GM12801 (cell line): ENCODE data around the gene GSN.

Source experiments
- TF ChIP-seq, protein P1 (sequence below): IDR thresholded peaks from one replicate; pipeline ENCODE4 v1.5.1; 2011; ENCODE audit warnings: control low read depth; ENCODE audit not compliant: insufficient read length; ENCODE audit errors: extremely low read depth

The GSN gene

GRCh38 chr9:121267689-121268597, at the start of gene GSN:
GSN (plus strand) TSS chr9:121268162; CDS start chr9:121301972, 33,810 bp downstream.
- TF ChIP-seq, protein P1, sequence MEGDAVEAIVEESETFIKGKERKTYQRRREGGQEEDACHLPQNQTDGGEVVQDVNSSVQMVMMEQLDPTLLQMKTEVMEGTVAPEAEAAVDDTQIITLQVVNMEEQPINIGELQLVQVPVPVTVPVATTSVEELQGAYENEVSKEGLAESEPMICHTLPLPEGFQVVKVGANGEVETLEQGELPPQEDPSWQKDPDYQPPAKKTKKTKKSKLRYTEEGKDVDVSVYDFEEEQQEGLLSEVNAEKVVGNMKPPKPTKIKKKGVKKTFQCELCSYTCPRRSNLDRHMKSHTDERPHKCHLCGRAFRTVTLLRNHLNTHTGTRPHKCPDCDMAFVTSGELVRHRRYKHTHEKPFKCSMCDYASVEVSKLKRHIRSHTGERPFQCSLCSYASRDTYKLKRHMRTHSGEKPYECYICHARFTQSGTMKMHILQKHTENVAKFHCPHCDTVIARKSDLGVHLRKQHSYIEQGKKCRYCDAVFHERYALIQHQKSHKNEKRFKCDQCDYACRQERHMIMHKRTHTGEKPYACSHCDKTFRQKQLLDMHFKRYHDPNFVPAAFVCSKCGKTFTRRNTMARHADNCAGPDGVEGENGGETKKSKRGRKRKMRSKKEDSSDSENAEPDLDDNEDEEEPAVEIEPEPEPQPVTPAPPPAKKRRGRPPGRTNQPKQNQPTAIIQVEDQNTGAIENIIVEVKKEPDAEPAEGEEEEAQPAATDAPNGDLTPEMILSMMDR = no peak

DNA sequence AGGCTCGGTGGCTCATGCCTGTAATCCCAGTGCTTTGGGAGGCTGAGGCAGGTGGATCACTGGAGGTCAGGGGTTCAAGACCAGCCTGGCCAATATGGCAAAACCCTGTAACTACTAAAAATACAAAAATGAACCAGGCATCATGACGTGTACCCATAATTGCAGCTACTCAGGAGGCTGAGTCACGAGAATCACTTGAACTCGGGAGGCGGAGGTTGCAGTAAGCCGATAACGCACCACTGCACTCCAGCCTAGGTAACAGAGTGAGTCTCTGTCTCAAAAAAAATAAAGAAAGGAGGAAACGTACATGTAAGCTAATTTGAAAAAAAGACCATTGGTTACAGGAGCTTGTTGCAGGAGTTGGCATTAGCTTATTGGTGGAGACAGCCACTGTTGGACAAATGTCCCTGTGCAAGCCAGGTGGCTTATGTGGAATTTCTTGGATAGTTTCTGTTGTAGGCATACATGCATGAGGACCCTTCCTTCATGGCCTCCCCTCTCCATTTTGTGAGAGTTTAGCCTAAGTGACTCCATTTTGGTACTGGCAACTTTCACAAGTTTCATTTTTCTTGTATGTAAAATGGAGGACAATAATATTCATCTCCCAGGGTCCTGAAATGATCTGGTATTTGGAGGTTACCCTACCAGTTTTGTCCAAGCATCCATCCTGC, 49.5 kb upstream of the GSN start:
- TF ChIP-seq, protein P1 = no peak

DNA sequence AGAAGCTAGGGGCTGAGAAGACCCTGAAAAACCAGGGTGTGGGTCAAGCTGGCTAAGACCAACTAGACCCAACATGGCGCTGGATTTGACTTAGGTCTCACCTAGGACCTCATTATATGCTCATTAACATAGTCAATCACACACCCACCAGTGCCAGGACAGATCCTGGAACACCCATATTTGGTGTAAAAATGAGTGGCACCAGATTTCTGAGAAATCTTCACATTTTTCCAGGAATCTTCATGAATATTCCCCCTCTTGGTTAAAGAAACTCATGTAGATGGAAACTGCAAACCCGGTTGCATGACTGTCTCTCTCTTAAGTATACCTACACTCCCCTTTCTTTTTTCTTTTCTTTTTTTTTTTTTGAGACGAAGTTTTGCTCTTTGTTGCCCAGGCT, 48.4 kb upstream of the GSN start:
- TF ChIP-seq, protein P1 = no peak

GRCh38 chr9:121220996-121221663, 46.8 kb upstream of the GSN start:
- TF ChIP-seq, protein P1 = no peak

DNA sequence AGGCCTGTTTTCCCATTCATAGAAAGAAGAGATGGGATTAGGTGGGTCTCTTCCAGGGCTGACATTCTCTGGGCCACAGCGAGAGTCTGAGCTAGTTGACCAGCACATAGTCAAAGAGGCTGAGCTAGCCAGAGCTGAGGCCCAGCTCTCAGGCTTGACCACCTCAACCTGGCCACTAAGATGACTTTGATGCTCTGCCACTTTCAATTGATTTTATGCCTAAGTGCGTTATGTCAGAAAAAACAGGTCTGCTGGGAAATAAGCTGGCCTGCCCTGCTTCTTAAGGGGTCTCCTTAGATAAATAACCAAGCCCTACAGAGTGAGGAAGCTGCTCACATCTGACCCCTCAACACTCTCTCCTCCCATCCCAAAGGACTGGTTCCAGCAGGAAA, 46.3 kb upstream of the GSN start:
- TF ChIP-seq, protein P1 = no peak

DNA sequence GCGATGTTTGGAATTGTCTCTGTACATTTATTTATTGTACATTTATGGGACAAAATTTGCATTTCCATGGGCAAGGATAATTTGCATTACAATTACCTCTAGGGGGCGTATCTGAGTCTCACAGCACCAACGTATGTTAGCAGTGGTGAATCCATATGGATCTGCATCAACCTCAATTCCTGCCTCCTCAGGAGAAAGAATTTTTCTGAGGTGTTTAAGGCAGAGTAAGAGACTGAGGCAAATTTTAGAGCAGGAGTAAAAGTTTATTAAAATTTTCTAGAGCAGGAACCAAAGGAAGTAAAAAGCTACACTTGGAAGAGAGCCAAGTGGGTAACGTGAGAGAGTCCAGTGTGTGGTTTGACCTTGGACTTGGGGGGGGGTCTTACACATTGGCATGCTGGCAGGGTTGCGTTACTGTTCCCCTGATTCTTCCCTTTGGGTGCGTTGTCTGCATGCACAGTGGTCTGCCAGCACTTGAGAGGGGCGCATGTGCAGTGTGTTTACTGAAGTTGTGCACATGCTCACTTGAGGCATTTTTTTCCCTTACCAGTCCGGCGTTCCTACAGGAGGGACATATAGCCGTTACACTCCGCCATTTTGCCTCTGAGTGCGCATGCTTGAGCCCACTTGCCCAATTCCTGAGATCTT, 45.3 kb upstream of the GSN start:
- TF ChIP-seq, protein P1 = no peak

- TF ChIP-seq, protein P1 = no peak
Observed at GRCh38 chr9:121225240-121225639, 42.7 kb upstream of the GSN start.
